HL-60 (cell line): ENCODE results near the gene HS3ST4.

Experiments
- TF ChIP-seq, protein P1 (sequence below): IDR thresholded peaks from 2 replicates; pipeline ENCODE4 v1.6.1; 2012; ENCODE audit warnings: low read depth; ENCODE audit not compliant: insufficient replicate concordance
- TF ChIP-seq, protein P2 (sequence below): IDR thresholded peaks from one replicate; pipeline ENCODE4 v1.5.1; 2011; ENCODE audit warnings: low read length, control low read depth, inconsistent platforms; ENCODE audit not compliant: insufficient read depth

DNA sequence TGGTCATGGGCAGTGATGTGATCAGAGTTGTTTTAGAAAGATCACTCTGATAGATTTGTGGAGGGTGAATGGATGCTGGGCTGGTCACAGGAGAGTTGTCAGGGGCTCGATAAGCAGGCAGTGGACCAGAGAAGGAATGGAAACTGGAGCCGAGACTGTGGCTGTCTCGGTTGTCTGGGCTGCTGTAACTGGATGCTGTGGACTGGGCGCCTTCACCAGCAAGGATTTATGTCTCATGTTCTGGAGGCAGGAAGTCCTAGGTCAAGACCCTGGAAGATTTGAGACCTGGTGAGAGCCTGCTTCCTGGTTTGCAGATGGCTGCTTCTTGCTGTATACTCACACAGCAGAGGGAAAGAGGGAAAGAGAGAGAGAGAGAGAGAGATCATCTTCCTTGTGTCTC, 203.6 kb downstream of the HS3ST4 start:
- TF ChIP-seq, protein P1, sequence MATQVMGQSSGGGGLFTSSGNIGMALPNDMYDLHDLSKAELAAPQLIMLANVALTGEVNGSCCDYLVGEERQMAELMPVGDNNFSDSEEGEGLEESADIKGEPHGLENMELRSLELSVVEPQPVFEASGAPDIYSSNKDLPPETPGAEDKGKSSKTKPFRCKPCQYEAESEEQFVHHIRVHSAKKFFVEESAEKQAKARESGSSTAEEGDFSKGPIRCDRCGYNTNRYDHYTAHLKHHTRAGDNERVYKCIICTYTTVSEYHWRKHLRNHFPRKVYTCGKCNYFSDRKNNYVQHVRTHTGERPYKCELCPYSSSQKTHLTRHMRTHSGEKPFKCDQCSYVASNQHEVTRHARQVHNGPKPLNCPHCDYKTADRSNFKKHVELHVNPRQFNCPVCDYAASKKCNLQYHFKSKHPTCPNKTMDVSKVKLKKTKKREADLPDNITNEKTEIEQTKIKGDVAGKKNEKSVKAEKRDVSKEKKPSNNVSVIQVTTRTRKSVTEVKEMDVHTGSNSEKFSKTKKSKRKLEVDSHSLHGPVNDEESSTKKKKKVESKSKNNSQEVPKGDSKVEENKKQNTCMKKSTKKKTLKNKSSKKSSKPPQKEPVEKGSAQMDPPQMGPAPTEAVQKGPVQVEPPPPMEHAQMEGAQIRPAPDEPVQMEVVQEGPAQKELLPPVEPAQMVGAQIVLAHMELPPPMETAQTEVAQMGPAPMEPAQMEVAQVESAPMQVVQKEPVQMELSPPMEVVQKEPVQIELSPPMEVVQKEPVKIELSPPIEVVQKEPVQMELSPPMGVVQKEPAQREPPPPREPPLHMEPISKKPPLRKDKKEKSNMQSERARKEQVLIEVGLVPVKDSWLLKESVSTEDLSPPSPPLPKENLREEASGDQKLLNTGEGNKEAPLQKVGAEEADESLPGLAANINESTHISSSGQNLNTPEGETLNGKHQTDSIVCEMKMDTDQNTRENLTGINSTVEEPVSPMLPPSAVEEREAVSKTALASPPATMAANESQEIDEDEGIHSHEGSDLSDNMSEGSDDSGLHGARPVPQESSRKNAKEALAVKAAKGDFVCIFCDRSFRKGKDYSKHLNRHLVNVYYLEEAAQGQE = no peak
- TF ChIP-seq, protein P2, sequence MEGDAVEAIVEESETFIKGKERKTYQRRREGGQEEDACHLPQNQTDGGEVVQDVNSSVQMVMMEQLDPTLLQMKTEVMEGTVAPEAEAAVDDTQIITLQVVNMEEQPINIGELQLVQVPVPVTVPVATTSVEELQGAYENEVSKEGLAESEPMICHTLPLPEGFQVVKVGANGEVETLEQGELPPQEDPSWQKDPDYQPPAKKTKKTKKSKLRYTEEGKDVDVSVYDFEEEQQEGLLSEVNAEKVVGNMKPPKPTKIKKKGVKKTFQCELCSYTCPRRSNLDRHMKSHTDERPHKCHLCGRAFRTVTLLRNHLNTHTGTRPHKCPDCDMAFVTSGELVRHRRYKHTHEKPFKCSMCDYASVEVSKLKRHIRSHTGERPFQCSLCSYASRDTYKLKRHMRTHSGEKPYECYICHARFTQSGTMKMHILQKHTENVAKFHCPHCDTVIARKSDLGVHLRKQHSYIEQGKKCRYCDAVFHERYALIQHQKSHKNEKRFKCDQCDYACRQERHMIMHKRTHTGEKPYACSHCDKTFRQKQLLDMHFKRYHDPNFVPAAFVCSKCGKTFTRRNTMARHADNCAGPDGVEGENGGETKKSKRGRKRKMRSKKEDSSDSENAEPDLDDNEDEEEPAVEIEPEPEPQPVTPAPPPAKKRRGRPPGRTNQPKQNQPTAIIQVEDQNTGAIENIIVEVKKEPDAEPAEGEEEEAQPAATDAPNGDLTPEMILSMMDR = no peak
